A549 (cell line): ENCODE measurements around the gene MAN2A2. TPM values are rescaled to one million over a fixed set of nuclear protein-coding genes. Genes with fewer than 3 reads are reported as not detected.

Experiments used
- ATAC-seq, 2 experiments: fragments of 200-7000 bp in 1 of 2; fragments of >200 bp in 1 of 2; cut with Nextera tagmentation in 1 of 2; cut with Tn5 transposase in 1 of 2; 3 replicates each; pipeline versions ENCODE4 v1.8.0 to v1.9.1; 2018 to 2020; ENCODE audit warnings: mild to moderate bottlenecking in 1 of 2, moderate library complexity in 1 of 2
- CTCF ChIA-PET: fragments of 300-600 bp; sonication (Branson Sonifier 250); formaldehyde crosslinking; extraction: SDS; loops from one replicate; lab custom pipeline; 2021; ENCODE audit warnings: antibody characterized with exemption, inconsistent platforms; lab: Yijun Ruan, JAX
- POLR2A ChIA-PET: fragments of 350-600 bp; formaldehyde crosslinking; extraction: SDS; loops from one replicate; lab custom pipeline; 2021; ENCODE audit warnings: antibody characterized with exemption, inconsistent platforms; lab: Yijun Ruan, JAX
- DNase-seq, 2 experiments: peaks; one replicate each; pipeline versions ENCODE4 v3.0.0 to v3.0.0-alpha.2; 2011 to 2016; ENCODE audit warnings: low read depth in 1 of 2, low spot score in 1 of 2
- FAIRE-seq: peaks from 2 replicates; lab custom pipeline; 2011; peaks lifted over from hg19 to GRCh38; lab: Jason Lieb, UNC
- H3K27ac ChIP-seq, 2 experiments: fragments of >200 bp; sonication (Bioruptor Twin); formaldehyde crosslinking; 3 replicates each; pipeline ENCODE4 v1.5.1; 2016 to 2017
- H3K4me1 ChIP-seq: fragments of >200 bp; sonication (Bioruptor Twin); formaldehyde crosslinking; 3 replicates; pipeline ENCODE4 v1.6.1; 2016
- H3K4me2 ChIP-seq: fragments of >200 bp; sonication (Bioruptor Twin); formaldehyde crosslinking; 3 replicates; pipeline ENCODE4 v1.6.1; 2016
- H3K4me3 ChIP-seq: fragments of >200 bp; sonication (Bioruptor Twin); formaldehyde crosslinking; 3 replicates; pipeline ENCODE4 v1.5.1; 2016
- H3K9me3 ChIP-seq: fragments of >200 bp; sonication (Bioruptor Twin); formaldehyde crosslinking; 3 replicates; pipeline ENCODE4 v1.6.1; 2016
- CEBPB ChIP-seq, 2 experiments: fragments of >200 bp in 1 of 2; sonication (Bioruptor Twin) in 1 of 2; formaldehyde crosslinking in 1 of 2; IDR thresholded peaks; 2 replicates each; pipeline ENCODE4 v1.6.1; 2012 to 2016
- CHD2 ChIP-seq: fragments of 150-350 bp; IDR thresholded peaks from 2 replicates; pipeline ENCODE4 v1.6.1; 2014; ENCODE audit warnings: low read length; ENCODE audit not compliant: partially characterized antibody
- EHF ChIP-seq: fragments of 250-450 bp; sonication (Bioruptor Pico); IDR thresholded peaks from 2 replicates; pipeline ENCODE4 v1.5.0; 2020; ENCODE audit warnings: mild to moderate bottlenecking
- EHMT2 ChIP-seq: fragments of 200-600 bp; sonication (generic); IDR thresholded peaks from 2 replicates; pipeline ENCODE4 v1.6.1; 2016; ENCODE audit warnings: antibody characterized with exemption, low read depth, mild to moderate bottlenecking, moderate library complexity
- ELK1 ChIP-seq: fragments of 150-350 bp; IDR thresholded peaks from 2 replicates; pipeline ENCODE4 v1.6.1; 2014; ENCODE audit warnings: low read depth, mild to moderate bottlenecking, low read length
- EP300 ChIP-seq, 2 experiments: fragments of >200 bp; sonication (Bioruptor Twin); formaldehyde crosslinking; IDR thresholded peaks; 2 replicates in 1 of 2; 3 replicates in 1 of 2; pipeline ENCODE4 v1.6.1; 2016 to 2017
- ESRRA ChIP-seq: fragments of 150-350 bp; IDR thresholded peaks from 2 replicates; pipeline ENCODE4 v1.6.1; 2014; ENCODE audit warnings: mild to moderate bottlenecking, low read length, borderline replicate concordance
- FOSB ChIP-seq: fragments of 250-450 bp; sonication (Bioruptor Pico); IDR thresholded peaks from 2 replicates; pipeline ENCODE4 v1.5.0; 2020; ENCODE audit warnings: mild to moderate bottlenecking, moderate library complexity
- FOXS1 ChIP-seq: fragments of 250-450 bp; sonication (Bioruptor Pico); IDR thresholded peaks from 2 replicates; pipeline ENCODE4 v1.5.0; 2020; ENCODE audit warnings: mild to moderate bottlenecking, moderate library complexity
- HES2 ChIP-seq: fragments of >200 bp; sonication (Bioruptor Twin); formaldehyde crosslinking; IDR thresholded peaks from 2 replicates; pipeline ENCODE4 v1.6.1; 2016
- HEYL ChIP-seq: fragments of 250-450 bp; sonication (Bioruptor Pico); IDR thresholded peaks from 2 replicates; pipeline ENCODE4 v1.8.0; 2021; ENCODE audit warnings: mild to moderate bottlenecking, moderate library complexity
- HMGXB4 ChIP-seq: fragments of 250-450 bp; sonication (Bioruptor Pico); IDR thresholded peaks from 2 replicates; pipeline ENCODE4 v1.5.0; 2021; ENCODE audit warnings: mild to moderate bottlenecking, moderate library complexity, borderline replicate concordance
- HOXB5 ChIP-seq: fragments of 250-450 bp; sonication (Bioruptor Pico); IDR thresholded peaks from 2 replicates; pipeline ENCODE4 v1.5.0; 2020; ENCODE audit warnings: mild to moderate bottlenecking, moderate library complexity
- JUN ChIP-seq, 2 experiments: fragments of >200 bp; sonication (Bioruptor Twin); formaldehyde crosslinking; IDR thresholded peaks; 2 replicates in 1 of 2; 3 replicates in 1 of 2; pipeline ENCODE4 v1.6.1; 2016 to 2017
- JUNB ChIP-seq: fragments of >200 bp; sonication (Bioruptor Twin); formaldehyde crosslinking; IDR thresholded peaks from 2 replicates; pipeline ENCODE4 v1.6.1; 2016
- KDM5A ChIP-seq: fragments of 200-600 bp; sonication (generic); IDR thresholded peaks from 2 replicates; pipeline ENCODE4 v1.6.1; 2016; ENCODE audit warnings: antibody characterized with exemption, mild to moderate bottlenecking
- MYC ChIP-seq: IDR thresholded peaks from 2 replicates; pipeline ENCODE4 v1.6.1; 2012; ENCODE audit warnings: mild to moderate bottlenecking, inconsistent platforms, low read length, improper control_type of control experiment, borderline replicate concordance
- NFE2L2 ChIP-seq: fragments of 150-350 bp; conservative IDR thresholded peaks from 2 replicates; pipeline ENCODE4 v1.6.1; 2014; ENCODE audit warnings: low read length
- NPAS2 ChIP-seq: fragments of 250-450 bp; sonication (Bioruptor Pico); IDR thresholded peaks from 2 replicates; pipeline ENCODE4 v1.8.0; 2022; ENCODE audit warnings: mild to moderate bottlenecking, moderate library complexity, borderline replicate concordance
- NR3C1 ChIP-seq: fragments of >200 bp; sonication (Bioruptor Twin); formaldehyde crosslinking; IDR thresholded peaks from 3 replicates; pipeline ENCODE4 v1.6.1; 2017
- PBX3 ChIP-seq: IDR thresholded peaks from 2 replicates; pipeline ENCODE4 v1.6.1; 2012
- POLR2AphosphoS2 ChIP-seq: conservative IDR thresholded peaks from 2 replicates; pipeline ENCODE4 v1.6.1; 2012; ENCODE audit warnings: low read length, improper control_type of control experiment, inconsistent platforms
- RAD21 ChIP-seq, 2 experiments: fragments of >200 bp in 1 of 2; sonication (Bioruptor Twin) in 1 of 2; formaldehyde crosslinking in 1 of 2; IDR thresholded peaks in 1 of 2; conservative IDR thresholded peaks in 1 of 2; 2 replicates in 1 of 2; 3 replicates in 1 of 2; pipeline ENCODE4 v1.6.1; 2012 to 2018; ENCODE audit warnings: inconsistent platforms in 1 of 2
- SMC3 ChIP-seq: fragments of >200 bp; sonication (Bioruptor Twin); formaldehyde crosslinking; IDR thresholded peaks from 3 replicates; pipeline ENCODE4 v1.6.1; 2018; ENCODE audit warnings: inconsistent platforms
- SREBF2 ChIP-seq: fragments of 450-650 bp; IDR thresholded peaks from 2 replicates; pipeline ENCODE4 v1.6.1; 2014; ENCODE audit warnings: mild to moderate bottlenecking, moderate library complexity
- ZNF302 ChIP-seq: fragments of 250-450 bp; sonication (Bioruptor Pico); IDR thresholded peaks from 2 replicates; pipeline ENCODE4 v1.9.0; 2021; ENCODE audit warnings: inconsistent platforms, mild to moderate bottlenecking, moderate library complexity
- ZSCAN20 ChIP-seq: fragments of 250-450 bp; sonication (Bioruptor Pico); IDR thresholded peaks from 2 replicates; pipeline ENCODE4 v1.8.0; 2022; ENCODE audit warnings: mild to moderate bottlenecking, moderate library complexity
- WGBS: methylation state at CpG from one replicate; pipeline ENCODE4 v1.1.6; 2017; ENCODE audit errors: missing lambda C conversion rate; 5-methylcytosine and 5-hydroxymethylcytosine counted together
- polyA plus RNA-seq, 4 experiments: library from polyadenylated mRNA; depleted of rRNA in 3 of 4; stranded (reverse); fragments of >200 nt; fragmentation: RNase III in 1 of 4; extraction: RNeasy Plus Mini Kit Qiagen cat#74134 plus additional on column Dnase treatment in 1 of 4; gene quantifications; 2 replicates in 3 of 4; 3 replicates in 1 of 4; pipeline ENCODE4 v1.2.3, GENCODE V29; 2011 to 2017
- TF ChIP-seq, protein P1 (sequence below): fragments of >200 bp; sonication (Bioruptor Twin); formaldehyde crosslinking; IDR thresholded peaks from 3 replicates; pipeline ENCODE4 v1.6.1; 2016
- TF ChIP-seq, protein P2 (sequence below): fragments of 250-450 bp; sonication (Bioruptor Pico); IDR thresholded peaks from 2 replicates; pipeline ENCODE4 v1.5.0; 2020; ENCODE audit warnings: low read depth, mild to moderate bottlenecking, moderate library complexity
- TF ChIP-seq, protein P3 (sequence below): IDR thresholded peaks from 2 replicates; pipeline ENCODE4 v1.6.1; 2012

The MAN2A2 gene
- polyA plus RNA-seq, 2 of the 4 experiments (the other 2 are of a cell fraction) = 22.0 to 32.6 TPM

DNA sequence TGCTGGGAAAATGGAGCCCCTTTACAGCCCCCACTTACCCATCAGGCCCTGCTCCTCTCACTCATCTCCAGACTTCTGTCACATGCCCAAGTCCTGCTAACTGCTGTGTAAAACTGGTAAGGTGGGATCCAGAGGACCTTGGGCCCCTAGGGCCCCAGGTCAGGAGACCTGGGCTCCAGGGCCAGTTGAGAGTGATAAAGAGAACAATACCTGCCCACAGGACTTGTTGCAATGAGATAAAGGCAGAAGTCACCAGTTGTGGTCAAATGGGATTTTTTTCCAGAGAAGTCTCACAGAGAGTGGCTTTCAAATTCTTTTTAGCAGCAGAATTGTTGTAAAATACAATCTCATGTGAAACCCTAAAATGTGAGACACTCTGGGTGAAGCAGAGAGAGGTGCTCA, 34.0 kb upstream of the MAN2A2 start:
- Histone ChIP-seq H3K9me3 (no peaks in the 10 kb centered on the region), H3K4me2 (peak overlapping the region; percentile 96), H3K4me3 (no peak overlapping the region; the same call in 2 of the 3 replicates), H3K27ac (peak overlapping the region; percentile 85 to 97), H3K4me1 (peaks cover 69% of the 10 kb centered on the region)
- ChIA-PET CTCF (interaction anchor here (0.6 to 6.8 kb wide), 3 partner anchors 11 to 549 kb away, joined by 3 to 59 read pairs (median 3); no protein-coding TSS in a partner anchor), POLR2A (no interaction called here)
- ATAC-seq (no peak), DNase-seq (no peak), FAIRE-seq (no peak)
- TF ChIP-seq POLR2AphosphoS2 (no peak), NFE2L2 (no peak), SREBF2 (no peak), NR3C1 (no peak), KDM5A (no peak), EHF (no peak), HMGXB4 (CRISPR knock-in tag) (no peak), PBX3 (no peak)

- ChIA-PET CTCF (interaction anchor here (0.6 to 6.8 kb wide), 4 partner anchors 12 to 282 kb away, joined by 3 to 59 read pairs (median 6); no protein-coding TSS in a partner anchor), POLR2A (interaction anchor here (1.1 kb wide), 1 partner anchor 8 kb away, joined by 5 read pairs; no protein-coding TSS in a partner anchor)
- peak in 1 of 2 experiments; percentile 73 for DNase-seq
- Histone ChIP-seq H3K27ac (peak overlapping the region; percentile 85 to 97), H3K4me2 (peak overlapping the region; percentile 96), H3K4me1 (peaks cover 69% of the 10 kb centered on the region), H3K4me3 (peak overlapping the region; percentile 4; the same call in 1 of the 3 replicates), H3K9me3 (no peaks in the 10 kb centered on the region)
- FAIRE-seq = no peak
- peak in 1 of 2 experiments; percentile 26; a peak in 3 of 6 replicates for ATAC-seq
- WGBS = 50% methylated on average over 9 of the region's 9 CpGs
- TF ChIP-seq SREBF2 (no peak), FOXS1 (CRISPR knock-in tag) (no peak), ZNF302 (CRISPR knock-in tag) (no peak), EHF (no peak), HEYL (CRISPR knock-in tag) (no peak), EHMT2 (no peak), POLR2AphosphoS2 (no peak), JUN (IDR thresholded peaks at IDR 0.05) (peak in 1 of 2 experiments; percentile 46; a peak in 1 of 5 replicates), MYC (no peak), ELK1 (no peak), HOXB5 (CRISPR knock-in tag) (no peak), NPAS2 (CRISPR knock-in tag) (no peak), HES2 (no peak), RAD21 (conservative IDR thresholded peaks at IDR 0.05 in 1 of 2, IDR thresholded peaks at IDR 0.05 in 1 of 2) (no peak), EP300 (IDR thresholded peaks at IDR 0.05) (no peak), FOSB (CRISPR knock-in tag) (no peak), CHD2 (no peak), SMC3 (0 out of 3 replicates have a peak, but pooled peaks have one; percentile 8), ESRRA (no peak), KDM5A (no peak), JUNB (peak; percentile 27; the same call in 1 of the 2 replicates), CEBPB (IDR thresholded peaks at IDR 0.05) (no peak), ZSCAN20 (CRISPR knock-in tag) (no peak)
- TF ChIP-seq, protein P1, sequence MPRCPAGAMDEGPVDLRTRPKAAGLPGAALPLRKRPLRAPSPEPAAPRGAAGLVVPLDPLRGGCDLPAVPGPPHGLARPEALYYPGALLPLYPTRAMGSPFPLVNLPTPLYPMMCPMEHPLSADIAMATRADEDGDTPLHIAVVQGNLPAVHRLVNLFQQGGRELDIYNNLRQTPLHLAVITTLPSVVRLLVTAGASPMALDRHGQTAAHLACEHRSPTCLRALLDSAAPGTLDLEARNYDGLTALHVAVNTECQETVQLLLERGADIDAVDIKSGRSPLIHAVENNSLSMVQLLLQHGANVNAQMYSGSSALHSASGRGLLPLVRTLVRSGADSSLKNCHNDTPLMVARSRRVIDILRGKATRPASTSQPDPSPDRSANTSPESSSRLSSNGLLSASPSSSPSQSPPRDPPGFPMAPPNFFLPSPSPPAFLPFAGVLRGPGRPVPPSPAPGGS = 0 out of 3 replicates have a peak, but pooled peaks have one; percentile 26
- TF ChIP-seq, protein P2, sequence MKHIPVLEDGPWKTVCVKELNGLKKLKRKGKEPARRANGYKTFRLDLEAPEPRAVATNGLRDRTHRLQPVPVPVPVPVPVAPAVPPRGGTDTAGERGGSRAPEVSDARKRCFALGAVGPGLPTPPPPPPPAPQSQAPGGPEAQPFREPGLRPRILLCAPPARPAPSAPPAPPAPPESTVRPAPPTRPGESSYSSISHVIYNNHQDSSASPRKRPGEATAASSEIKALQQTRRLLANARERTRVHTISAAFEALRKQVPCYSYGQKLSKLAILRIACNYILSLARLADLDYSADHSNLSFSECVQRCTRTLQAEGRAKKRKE = no peak
- TF ChIP-seq, protein P3, sequence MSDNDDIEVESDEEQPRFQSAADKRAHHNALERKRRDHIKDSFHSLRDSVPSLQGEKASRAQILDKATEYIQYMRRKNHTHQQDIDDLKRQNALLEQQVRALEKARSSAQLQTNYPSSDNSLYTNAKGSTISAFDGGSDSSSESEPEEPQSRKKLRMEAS = peak; percentile 47; the same call in 1 of the 2 replicates
Measured at GRCh38 chr15:90869601-90870353, 33.3 kb upstream of the MAN2A2 start.
